ENCODE data around the gene PADI1.

DNA sequence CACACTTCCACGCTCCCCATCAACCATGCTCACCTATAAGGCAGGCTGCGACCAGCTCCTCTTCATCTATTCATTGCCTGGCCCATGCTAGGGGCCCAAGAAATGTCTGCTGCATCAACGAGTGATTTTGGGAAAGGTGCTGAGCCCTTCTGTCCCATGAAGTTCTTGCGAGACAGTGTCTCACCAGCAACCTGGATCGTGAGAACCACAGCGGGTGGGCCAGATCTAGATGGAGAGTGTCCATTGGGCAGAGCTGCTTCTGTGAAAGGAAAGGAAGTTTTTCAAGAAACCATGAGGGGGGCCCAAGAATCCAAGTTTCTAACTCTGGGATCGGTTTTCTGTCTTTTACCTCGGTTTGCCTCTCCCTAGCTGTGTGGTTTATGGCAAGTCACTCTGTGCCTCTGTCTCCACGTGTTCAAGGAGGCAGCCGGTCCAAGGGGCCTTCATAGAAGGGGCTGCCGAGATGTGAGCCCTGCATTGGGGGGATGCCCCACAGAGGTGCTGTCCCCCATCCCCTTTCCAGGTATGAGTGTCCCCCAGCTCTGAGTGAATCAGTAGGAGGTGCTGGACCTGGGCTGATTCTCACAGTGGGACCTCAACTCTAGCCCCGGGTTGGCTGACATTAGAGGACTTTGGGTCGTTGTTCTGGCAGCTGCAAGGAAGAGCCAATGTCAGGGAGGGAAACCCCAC lies 8.3 kb upstream of the PADI1 start:
- TF ChIP-seq, protein P1, sequence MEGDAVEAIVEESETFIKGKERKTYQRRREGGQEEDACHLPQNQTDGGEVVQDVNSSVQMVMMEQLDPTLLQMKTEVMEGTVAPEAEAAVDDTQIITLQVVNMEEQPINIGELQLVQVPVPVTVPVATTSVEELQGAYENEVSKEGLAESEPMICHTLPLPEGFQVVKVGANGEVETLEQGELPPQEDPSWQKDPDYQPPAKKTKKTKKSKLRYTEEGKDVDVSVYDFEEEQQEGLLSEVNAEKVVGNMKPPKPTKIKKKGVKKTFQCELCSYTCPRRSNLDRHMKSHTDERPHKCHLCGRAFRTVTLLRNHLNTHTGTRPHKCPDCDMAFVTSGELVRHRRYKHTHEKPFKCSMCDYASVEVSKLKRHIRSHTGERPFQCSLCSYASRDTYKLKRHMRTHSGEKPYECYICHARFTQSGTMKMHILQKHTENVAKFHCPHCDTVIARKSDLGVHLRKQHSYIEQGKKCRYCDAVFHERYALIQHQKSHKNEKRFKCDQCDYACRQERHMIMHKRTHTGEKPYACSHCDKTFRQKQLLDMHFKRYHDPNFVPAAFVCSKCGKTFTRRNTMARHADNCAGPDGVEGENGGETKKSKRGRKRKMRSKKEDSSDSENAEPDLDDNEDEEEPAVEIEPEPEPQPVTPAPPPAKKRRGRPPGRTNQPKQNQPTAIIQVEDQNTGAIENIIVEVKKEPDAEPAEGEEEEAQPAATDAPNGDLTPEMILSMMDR (IDR thresholded peaks at IDR 0.05), result no peak
- TF ChIP-seq POLR2AphosphoS5 (IDR thresholded peaks at IDR 0.05), result no peak
